ACHN (cell line): ENCODE data around the gene TSHZ3.
A peak's percentile ranks its signal among the peaks of the same experiment; 100 is the strongest.

Experiments used
- DNase-seq: peaks from one replicate; pipeline ENCODE4 v3.0.0-alpha.2; 2015
- in situ Hi-C: cut with HindIII; loops from 2 replicates; pipeline ENCODE4 v1.10.0; 2017; ENCODE audit warnings: low sequenced_read_pairs, low pct_ligation_motif_present, low pct_unique_long_range_greater_than_20kb

Gene TSHZ3

GRCh38 chr19:31277516-31277915, 71.7 kb downstream of the TSHZ3 start:
- DNase-seq: no peak
- in situ Hi-C loops: no loop called here

- no peak for DNase-seq
- in situ Hi-C loops: no loop called here
Measured at GRCh38 chr19:31276831-31277230, 72.4 kb downstream of the TSHZ3 start.

GRCh38 chr19:31275068-31275334, 74.2 kb downstream of the TSHZ3 start:
- in situ Hi-C loops: no loop called here
- DNase-seq: no peak

GRCh38 chr19:31274251-31275067, 74.8 kb downstream of the TSHZ3 start:
- no peak for DNase-seq
- in situ Hi-C loops: no loop called here

- in situ Hi-C loops: no loop called here
- DNase-seq: no peak
Measured at GRCh38 chr19:31272583-31273106, 76.6 kb downstream of the TSHZ3 start.

- no peak for DNase-seq
- in situ Hi-C loops: no loop called here
Measured at GRCh38 chr19:31271306-31271911, 77.8 kb downstream of the TSHZ3 start.

- in situ Hi-C loops: no loop called here
- DNase-seq: peak; percentile 4
Measured at GRCh38 chr19:31270897-31271296, 78.3 kb downstream of the TSHZ3 start.

GRCh38 chr19:31269425-31270127, 79.7 kb downstream of the TSHZ3 start:
- no peak for DNase-seq
- in situ Hi-C loops: no loop called here

- in situ Hi-C loops: no loop called here
- DNase-seq: no peak
Measured at GRCh38 chr19:31268751-31269383, 80.4 kb downstream of the TSHZ3 start.

GRCh38 chr19:31266731-31267130, 82.5 kb downstream of the TSHZ3 start:
- DNase-seq: no peak
- in situ Hi-C loops: no loop called here

- DNase-seq: no peak
- in situ Hi-C loops: no loop called here
Measured at GRCh38 chr19:31266196-31266595, 83.0 kb downstream of the TSHZ3 start.

GRCh38 chr19:31264041-31264778, 85.0 kb downstream of the TSHZ3 start:
- DNase-seq: no peak
- in situ Hi-C loops: no loop called here

GRCh38 chr19:31263328-31263727, 85.9 kb downstream of the TSHZ3 start:
- in situ Hi-C loops: no loop called here
- no peak for DNase-seq

GRCh38 chr19:31262725-31263191, 86.5 kb downstream of the TSHZ3 start:
- DNase-seq: no peak
- in situ Hi-C loops: no loop called here

GRCh38 chr19:31261603-31262212, 87.5 kb downstream of the TSHZ3 start:
- in situ Hi-C loops: no loop called here
- DNase-seq: no peak

GRCh38 chr19:31261019-31261602, 88.1 kb downstream of the TSHZ3 start:
- in situ Hi-C loops: no loop called here
- DNase-seq: no peak

GRCh38 chr19:31260171-31260933, 88.9 kb downstream of the TSHZ3 start:
- in situ Hi-C loops: no loop called here
- DNase-seq: no peak
